Stimulated activated CD4-positive, alpha-beta T cell treated with anti-CD3 and anti-CD28 coated beads, Interleukin-1b, Interleukin-23, amount 100 ng/mL, for 24 hours (primary cell): ENCODE measurements around the gene CCDC178.
"Not testable (repeated sequence)": the region's sequence is repeated elsewhere in the genome, so short reads cannot be mapped to it uniquely, and the experiment has no call there.

Source experiments
- DNase-seq, 4 experiments: peaks; one replicate each; pipeline ENCODE4 v3.0.0-alpha.2; 2020; ENCODE audit warnings: low read depth in 4 of 4, low spot score in 1 of 4

Gene CCDC178, protein sequence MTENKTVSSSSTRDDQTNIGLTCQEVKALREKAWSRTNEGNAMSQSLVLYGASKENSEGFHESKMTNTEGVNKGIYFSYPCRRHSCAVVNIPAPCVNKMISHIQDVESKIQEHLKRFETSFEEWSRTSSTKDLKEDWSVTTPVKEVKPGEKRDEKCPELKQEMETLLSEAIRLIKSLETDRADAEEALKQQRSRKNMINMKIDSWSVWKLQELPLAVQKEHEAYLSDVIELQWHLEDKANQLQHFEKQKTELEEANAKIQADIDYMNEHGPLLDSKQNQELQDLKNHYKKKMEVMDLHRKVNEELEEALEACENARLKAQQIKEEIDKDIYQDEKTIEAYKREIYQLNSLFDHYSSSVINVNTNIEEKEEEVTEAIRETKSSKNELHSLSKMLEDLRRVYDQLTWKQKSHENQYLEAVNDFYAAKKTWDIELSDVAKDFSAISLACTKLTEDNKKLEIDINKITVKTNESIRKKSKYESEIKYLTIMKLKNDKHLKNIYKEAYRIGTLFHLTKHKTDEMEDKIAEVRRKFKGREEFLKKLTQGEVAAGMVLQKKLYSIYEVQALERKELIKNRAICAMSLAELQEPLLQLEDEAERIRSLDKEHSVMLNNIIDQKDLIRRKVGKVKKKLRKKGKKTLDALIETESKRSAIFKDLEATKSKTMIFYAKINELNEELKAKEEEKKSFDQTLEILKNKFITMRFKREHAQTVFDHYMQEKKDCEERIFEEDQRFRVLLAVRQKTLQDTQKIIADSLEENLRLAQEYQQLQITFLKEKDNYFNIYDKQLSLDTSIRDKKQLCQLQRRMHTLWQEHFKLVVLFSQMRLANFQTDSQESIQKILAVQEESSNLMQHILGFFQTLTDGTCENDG

DNA sequence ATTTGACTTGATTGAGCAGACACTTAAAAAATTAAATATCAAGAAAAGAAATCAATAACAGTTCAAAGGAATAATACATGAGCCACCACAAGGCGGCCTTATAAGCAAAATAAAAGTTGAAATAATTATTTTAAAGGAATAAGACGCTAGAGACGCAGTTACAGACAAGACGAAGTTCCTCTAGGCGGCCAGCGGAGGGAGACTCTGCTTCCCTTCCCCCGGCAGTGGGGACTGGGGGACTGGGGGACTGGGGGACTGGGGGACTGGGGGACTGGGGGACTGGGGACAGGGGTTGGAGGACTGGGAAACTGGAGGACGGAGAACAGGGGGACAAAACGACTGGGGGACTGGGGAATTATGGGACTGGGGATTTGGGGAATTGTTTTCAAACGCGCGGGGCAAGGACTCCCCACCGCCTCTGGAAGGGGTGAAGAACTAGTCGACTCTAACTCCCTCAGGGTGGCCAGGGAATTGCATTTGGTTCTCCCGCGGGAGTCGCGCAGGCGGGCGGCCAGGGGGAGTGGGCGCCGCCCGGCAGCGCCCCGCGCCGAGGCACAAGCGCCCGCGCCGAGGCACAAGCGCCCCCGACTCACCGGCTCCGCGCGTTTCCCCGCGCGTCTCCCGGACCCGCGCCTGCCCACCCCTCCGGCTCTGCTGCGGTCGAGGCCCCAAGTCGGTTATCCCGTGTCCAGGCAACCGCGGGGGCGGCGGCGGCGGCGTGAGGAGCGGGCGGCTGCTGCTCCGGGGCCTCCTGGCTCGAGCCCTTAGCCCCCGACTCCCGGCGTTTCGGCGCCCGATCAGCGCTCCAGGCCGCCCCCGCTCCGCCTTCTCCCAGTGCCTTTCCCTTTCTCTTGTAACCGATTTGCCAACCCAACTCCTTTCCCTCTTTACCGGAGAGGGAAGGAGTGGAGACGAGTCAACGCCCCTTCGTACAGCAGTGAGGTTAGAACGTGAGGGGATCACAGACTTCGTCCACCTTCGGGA is at the start of gene CCDC178:
Gene CCDC178, minus strand, starts transcription at position 662 of the 984 bp plus-strand sequence. CDS start 28,633 bp downstream, outside the sequence.
- DNase-seq = no peak

DNA sequence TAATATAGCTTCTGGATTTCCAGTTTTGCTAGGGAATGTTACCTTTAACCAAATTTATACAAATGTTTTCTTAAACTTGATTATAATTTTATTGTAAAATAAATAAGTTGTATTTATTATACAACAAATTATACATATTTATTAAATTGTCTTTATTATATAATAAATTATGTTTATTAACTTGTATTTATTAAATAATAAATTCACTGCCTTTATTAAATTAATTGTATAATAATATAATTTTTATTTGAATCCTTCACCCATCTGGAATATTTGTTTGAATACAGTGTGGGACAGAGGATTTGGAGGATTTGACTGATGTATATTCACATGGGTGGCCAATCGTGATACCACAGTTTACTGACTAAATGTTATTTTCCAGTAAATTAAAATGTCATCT is 43.4 kb upstream of the CCDC178 start:
- no peak for DNase-seq

DNA sequence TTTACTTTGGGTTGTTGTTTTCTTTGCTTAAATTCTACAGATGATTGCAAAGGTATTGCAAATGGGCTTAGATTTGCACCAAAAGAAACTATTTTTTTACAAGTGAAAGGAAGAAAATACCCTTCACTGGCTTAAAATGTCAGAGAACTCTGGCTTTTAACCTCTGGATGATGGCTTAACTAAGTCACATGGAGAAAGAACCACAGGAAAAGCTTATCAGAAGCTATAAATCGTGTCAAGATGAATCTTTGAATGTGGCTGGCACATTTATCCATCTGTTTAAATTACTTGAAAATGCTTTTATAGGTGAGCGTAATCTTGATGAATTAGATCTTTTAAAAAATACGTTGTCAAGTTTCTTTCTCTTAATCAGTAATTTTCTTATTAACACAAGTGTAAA is 32.0 kb upstream of the CCDC178 start:
- no peak for DNase-seq

- DNase-seq = no peak
Measured at GRCh38 chr18:33470216-33470615, 29.7 kb upstream of the CCDC178 start.

- no peak for DNase-seq
Measured at GRCh38 chr18:33469699-33470098, 29.2 kb upstream of the CCDC178 start.

DNA sequence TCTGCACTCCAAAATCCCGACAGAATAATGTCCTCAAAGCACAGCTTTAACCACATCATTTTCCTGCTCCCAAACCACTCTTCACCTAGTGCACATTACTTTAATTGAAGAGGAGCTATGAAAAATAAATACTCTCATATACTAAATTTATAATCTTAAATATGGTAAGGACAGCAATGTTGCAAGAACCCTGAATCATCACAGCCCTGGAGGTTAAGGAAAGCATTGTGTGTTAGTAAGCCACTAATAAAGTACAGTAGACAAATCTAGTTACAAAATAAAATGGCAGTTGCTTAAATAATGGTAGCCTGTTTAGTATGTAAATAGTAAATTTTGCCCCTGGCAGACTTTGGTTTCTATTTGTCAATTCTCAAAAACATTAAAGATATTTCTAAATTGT is 27.0 kb upstream of the CCDC178 start:
- DNase-seq = no peak

GRCh38 chr18:33466822-33467221 is 26.3 kb upstream of the CCDC178 start:
- DNase-seq = no peak

GRCh38 chr18:33460681-33461080 is 20.2 kb upstream of the CCDC178 start:
- no peak for DNase-seq

GRCh38 chr18:33459612-33460011 is 19.1 kb upstream of the CCDC178 start:
- no peak for DNase-seq

- no peak for DNase-seq
Measured at GRCh38 chr18:33446604-33447003, 6.1 kb upstream of the CCDC178 start.

DNA sequence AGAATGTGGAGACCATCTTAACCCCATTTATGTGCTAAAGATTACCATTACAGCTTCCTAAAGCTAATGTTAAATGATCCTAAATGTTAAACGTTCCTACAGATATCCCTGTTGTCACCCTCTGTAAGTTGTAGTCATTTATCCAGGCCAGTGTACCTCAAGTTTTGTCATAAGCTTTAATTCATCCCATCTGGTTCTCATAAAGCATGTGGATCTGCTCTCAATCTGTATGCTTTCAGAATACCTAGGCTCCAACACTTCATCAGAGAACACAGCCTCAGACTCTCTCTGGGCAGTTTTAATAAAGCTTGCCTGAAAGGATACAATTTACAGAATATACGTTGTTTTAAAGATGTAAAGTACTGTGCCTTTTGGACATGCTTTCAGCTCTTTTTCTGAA is 4.2 kb upstream of the CCDC178 start:
- no peak for DNase-seq

DNA sequence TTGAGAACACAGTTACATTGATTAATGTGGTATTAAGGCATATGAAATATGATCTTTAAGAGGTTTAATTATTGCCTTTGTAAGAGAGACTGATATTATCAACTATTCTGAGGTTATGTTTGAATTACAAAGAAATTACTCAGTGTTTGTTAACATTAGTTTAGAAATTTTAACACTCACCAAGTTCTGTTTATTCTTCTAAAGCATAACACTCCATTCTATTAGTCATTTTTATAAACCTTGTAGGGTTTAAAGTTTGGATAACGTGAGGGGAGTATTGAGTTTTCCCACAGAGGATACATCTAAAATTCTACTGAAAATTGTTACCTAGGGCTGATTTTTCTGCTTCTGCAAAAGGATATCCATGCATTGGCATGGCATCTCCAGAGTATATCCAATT is 7.7 kb downstream of the CCDC178 start:
- DNase-seq = no peak

DNA sequence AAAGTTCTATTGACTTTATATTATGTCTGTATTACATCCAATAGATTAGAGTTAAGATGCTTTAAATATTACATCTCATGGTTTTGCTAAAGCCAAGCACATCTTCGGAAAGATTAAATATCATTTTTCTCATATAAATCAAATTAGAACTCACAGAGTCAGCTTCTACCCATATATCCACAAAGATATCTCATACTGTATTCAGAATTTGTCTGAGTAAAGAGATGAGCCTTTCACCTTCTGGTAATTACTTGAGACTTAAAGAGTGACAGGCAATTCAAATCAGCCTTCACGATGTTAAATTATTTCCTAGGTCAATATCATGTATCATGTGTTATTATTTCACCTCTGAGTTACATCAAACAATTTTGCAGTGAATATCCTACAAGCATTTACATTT is 13.0 kb downstream of the CCDC178 start:
- DNase-seq = no peak

- no peak for DNase-seq
Measured at GRCh38 chr18:33424266-33424946, 16.1 kb downstream of the CCDC178 start.

DNA sequence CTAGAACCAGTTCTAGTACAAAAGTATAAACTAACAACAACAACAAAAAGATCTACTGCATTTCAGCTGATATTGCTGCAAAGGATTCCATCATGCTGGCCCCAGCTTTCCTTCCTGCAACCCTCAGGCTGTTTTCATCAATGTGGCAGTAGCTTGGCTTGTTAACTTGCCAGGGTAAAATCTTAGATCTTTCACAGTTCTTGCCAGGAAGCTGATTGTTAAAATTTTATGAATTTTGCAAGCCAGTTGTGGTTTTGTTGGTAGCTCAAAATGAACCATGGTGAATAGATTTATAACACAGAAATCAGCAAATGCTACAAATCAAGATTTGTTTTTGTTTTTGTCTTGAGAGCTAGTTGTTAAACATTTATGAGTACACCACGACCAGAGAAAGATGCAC is 19.3 kb downstream of the CCDC178 start:
- no peak for DNase-seq

- no peak for DNase-seq
Measured at GRCh38 chr18:33404244-33404873, 36.2 kb downstream of the CCDC178 start.

GRCh38 chr18:33398939-33399338 is 41.6 kb downstream of the CCDC178 start:
- not testable (repeated sequence) for DNase-seq

GRCh38 chr18:33375829-33376228 is 64.7 kb downstream of the CCDC178 start:
- no peak for DNase-seq

DNA sequence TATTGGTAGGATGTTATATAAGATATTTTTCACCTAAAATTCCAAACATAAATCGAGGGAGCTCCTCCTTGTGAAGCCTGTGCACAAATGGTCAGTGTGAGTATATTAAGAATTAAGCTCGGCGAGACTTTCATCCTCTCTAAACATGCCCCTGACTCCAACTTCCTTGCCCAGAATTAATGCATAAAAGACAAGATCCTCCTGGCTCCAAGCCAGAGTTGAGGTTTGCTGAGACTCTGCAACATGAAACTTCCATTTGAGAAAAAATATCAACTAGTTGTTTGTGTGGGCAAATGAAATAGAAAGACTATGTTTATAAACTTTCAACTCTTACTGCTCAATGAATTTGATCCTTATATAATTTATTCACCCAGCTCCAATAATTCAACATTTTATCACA is 68.1 kb downstream of the CCDC178 start:
- no peak for DNase-seq
